ENCODE results near the gene TSPOAP1.

Gene TSPOAP1

GRCh38 chr17:58362368-58363014 lies 33.9 kb upstream of the TSPOAP1 start:
- no peak overlapping the region for H3K4me3 ChIP-seq (ENCODE audit: severe bottlenecking)
- no peak for TF ChIP-seq CTCF (IDR thresholded peaks at IDR 0.05; ENCODE audit: poor library complexity, severe bottlenecking)

GRCh38 chr17:58360296-58361063 lies 31.9 kb upstream of the TSPOAP1 start:
- H3K9me3 ChIP-seq (ENCODE audit: severe bottlenecking) = no peaks in the 10 kb centered on the region
- no peaks in the 10 kb centered on the region for H3K27me3 ChIP-seq (ENCODE audit: insufficient read depth, poor library complexity, severe bottlenecking)
- H3K4me3 ChIP-seq (ENCODE audit: severe bottlenecking) = no peak overlapping the region
- ATAC-seq (ENCODE audit: low read depth) (no peak), DNase-seq (ENCODE audit: low spot score) (no peak)
- H3K4me1 ChIP-seq (ENCODE audit: insufficient read depth, poor library complexity, severe bottlenecking) = peaks cover 14% of the 10 kb centered on the region
- H3K27ac ChIP-seq (ENCODE audit: poor library complexity, severe bottlenecking) = no peak overlapping the region
- H3K36me3 ChIP-seq (ENCODE audit: low read depth) = peaks cover 34% of the 10 kb centered on the region
- no peak for TF ChIP-seq CTCF (IDR thresholded peaks at IDR 0.05; ENCODE audit: poor library complexity, severe bottlenecking)

More at GRCh38 chr17:58362368-58363014, 33.9 kb upstream of the TSPOAP1 start:
- DNase-seq (ENCODE audit: low spot score) (no peak), ATAC-seq (ENCODE audit: low read depth) (no peak)
- Histone ChIP-seq H3K4me1 (ENCODE audit: insufficient read depth, poor library complexity, severe bottlenecking) (peaks cover 14% of the 10 kb centered on the region), H3K36me3 (ENCODE audit: low read depth) (peaks cover 29% of the 10 kb centered on the region), H3K27ac (ENCODE audit: poor library complexity, severe bottlenecking) (no peak overlapping the region), H3K9me3 (ENCODE audit: severe bottlenecking) (no peaks in the 10 kb centered on the region), H3K27me3 (ENCODE audit: insufficient read depth, poor library complexity, severe bottlenecking) (no peaks in the 10 kb centered on the region)

- H3K27me3 ChIP-seq (ENCODE audit: insufficient read depth, poor library complexity, severe bottlenecking) = no peaks in the 10 kb centered on the region
- H3K27ac ChIP-seq (ENCODE audit: poor library complexity, severe bottlenecking) = no peak overlapping the region
- ATAC-seq (ENCODE audit: low read depth) (no peak), DNase-seq (ENCODE audit: low spot score) (no peak)
- H3K4me1 ChIP-seq (ENCODE audit: insufficient read depth, poor library complexity, severe bottlenecking) = no peaks in the 10 kb centered on the region
- H3K4me3 ChIP-seq (ENCODE audit: severe bottlenecking) = no peak overlapping the region
- H3K9me3 ChIP-seq (ENCODE audit: severe bottlenecking) = no peaks in the 10 kb centered on the region
- TF ChIP-seq CTCF (IDR thresholded peaks at IDR 0.05; ENCODE audit: poor library complexity, severe bottlenecking) = no peak
- peaks cover 34% of the 10 kb centered on the region for H3K36me3 ChIP-seq (ENCODE audit: low read depth)
Observed at GRCh38 chr17:58358408-58359172, 30.0 kb upstream of the TSPOAP1 start.

GRCh38 chr17:58357312-58358297 lies 29.0 kb upstream of the TSPOAP1 start:
- peaks cover 26% of the 10 kb centered on the region for H3K36me3 ChIP-seq (ENCODE audit: low read depth)
- H3K9me3 ChIP-seq (ENCODE audit: severe bottlenecking) = no peaks in the 10 kb centered on the region

More at GRCh38 chr17:58357312-58358297, 29.0 kb upstream of the TSPOAP1 start:
- ATAC-seq (ENCODE audit: low read depth) = no peak
- Histone ChIP-seq H3K4me3 (ENCODE audit: severe bottlenecking) (no peak overlapping the region), H3K27me3 (ENCODE audit: insufficient read depth, poor library complexity, severe bottlenecking) (no peaks in the 10 kb centered on the region), H3K4me1 (ENCODE audit: insufficient read depth, poor library complexity, severe bottlenecking) (no peaks in the 10 kb centered on the region), H3K27ac (ENCODE audit: poor library complexity, severe bottlenecking) (no peak overlapping the region)
- no peak for TF ChIP-seq CTCF (IDR thresholded peaks at IDR 0.05; ENCODE audit: poor library complexity, severe bottlenecking)
- no peak for DNase-seq (ENCODE audit: low spot score)
